ENCODE results near the gene PCDHGB5.
"Not testable (repeated sequence)": the region's sequence is repeated elsewhere in the genome, so short reads cannot be mapped to it uniquely, and the experiment has no call there.

Gene PCDHGB5

GRCh38 chr5:141415275-141415618, 17.5 kb downstream of the PCDHGB5 start:
- H2AFZ ChIP-seq (ENCODE audit: low read length, unreplicated experiment); H3K4me3 ChIP-seq (ENCODE audit: low read depth, low read length); H3K79me2 ChIP-seq (ENCODE audit: control insufficient read depth, insufficient read depth, low read length, unreplicated experiment); H3K4me1 ChIP-seq (ENCODE audit: control insufficient read depth, insufficient read depth, low read length, unreplicated experiment); H3K27ac ChIP-seq (ENCODE audit: low read depth, low read length); H3K36me3 ChIP-seq (ENCODE audit: insufficient read depth, low read length): not testable (repeated sequence)
- H3K27me3 ChIP-seq (ENCODE audit: insufficient read depth, low read length) = peaks cover 37% of the 10 kb centered on the region

GRCh38 chr5:141417494-141418172, 19.9 kb downstream of the PCDHGB5 start, which contains the start of gene PCDHGB7:
PCDHGB7 (plus strand) TSS chr5:141417677; CDS start chr5:141417860, 183 bp downstream.
- not testable (repeated sequence) for H3K36me3 ChIP-seq (ENCODE audit: insufficient read depth, low read length); H3K27ac ChIP-seq (ENCODE audit: low read depth, low read length); H3K79me2 ChIP-seq (ENCODE audit: control insufficient read depth, insufficient read depth, low read length, unreplicated experiment); H3K4me1 ChIP-seq (ENCODE audit: control insufficient read depth, insufficient read depth, low read length, unreplicated experiment)
- peaks cover 54% of the 10 kb centered on the region for H3K27me3 ChIP-seq (ENCODE audit: insufficient read depth, low read length)
- peak within 1 kb of the TSS; percentile 77 for H3K4me3 ChIP-seq (ENCODE audit: low read depth, low read length)
- H2AFZ ChIP-seq (ENCODE audit: low read length, unreplicated experiment) = peak within 1 kb of the TSS; percentile 73

- no peak overlapping the region for H3K27ac ChIP-seq (ENCODE audit: low read depth, low read length)
- H3K79me2 ChIP-seq (ENCODE audit: control insufficient read depth, insufficient read depth, low read length, unreplicated experiment) = no peaks in the 10 kb centered on the region
- H3K4me3 ChIP-seq (ENCODE audit: low read depth, low read length) = no peak overlapping the region
- H3K27me3 ChIP-seq (ENCODE audit: insufficient read depth, low read length) = peaks cover 62% of the 10 kb centered on the region
- no peak overlapping the region for H2AFZ ChIP-seq (ENCODE audit: low read length, unreplicated experiment)
- no peaks in the 10 kb centered on the region for H3K4me1 ChIP-seq (ENCODE audit: control insufficient read depth, insufficient read depth, low read length, unreplicated experiment)
- H3K36me3 ChIP-seq (ENCODE audit: insufficient read depth, low read length) = no peaks in the 10 kb centered on the region
Measured at GRCh38 chr5:141419074-141419880, 21.5 kb downstream of the PCDHGB5 start.

GRCh38 chr5:141420855-141421488, 23.2 kb downstream of the PCDHGB5 start, which contains the start of gene PCDHGA11:
PCDHGA11 (plus strand) TSS chr5:141421051; CDS start chr5:141421228, 177 bp downstream.
- Histone ChIP-seq H3K27me3 (ENCODE audit: insufficient read depth, low read length) (peaks cover 74% of the 10 kb centered on the region), H3K27ac (ENCODE audit: low read depth, low read length) (no peak within 1 kb of the TSS), H3K4me1 (ENCODE audit: control insufficient read depth, insufficient read depth, low read length, unreplicated experiment) (no peaks in the 10 kb centered on the region), H3K79me2 (ENCODE audit: control insufficient read depth, insufficient read depth, low read length, unreplicated experiment) (no peaks in the 10 kb centered on the region), H2AFZ (ENCODE audit: low read length, unreplicated experiment) (peak within 1 kb of the TSS; percentile 92), H3K4me3 (ENCODE audit: low read depth, low read length) (peak within 1 kb of the TSS; percentile 85), H3K36me3 (ENCODE audit: insufficient read depth, low read length) (no peaks in the 10 kb centered on the region)

- Histone ChIP-seq H2AFZ (ENCODE audit: low read length, unreplicated experiment) (peak overlapping the region; percentile 92), H3K27ac (ENCODE audit: low read depth, low read length) (no peak overlapping the region), H3K79me2 (ENCODE audit: control insufficient read depth, insufficient read depth, low read length, unreplicated experiment) (no peaks in the 10 kb centered on the region), H3K27me3 (ENCODE audit: insufficient read depth, low read length) (peaks cover 79% of the 10 kb centered on the region), H3K36me3 (ENCODE audit: insufficient read depth, low read length) (no peaks in the 10 kb centered on the region), H3K4me1 (ENCODE audit: control insufficient read depth, insufficient read depth, low read length, unreplicated experiment) (no peaks in the 10 kb centered on the region), H3K4me3 (ENCODE audit: low read depth, low read length) (peak overlapping the region; percentile 85)
Measured at GRCh38 chr5:141421489-141421855, 23.7 kb downstream of the PCDHGB5 start.

GRCh38 chr5:141422742-141423291, 25.1 kb downstream of the PCDHGB5 start:
- Histone ChIP-seq H3K27me3 (ENCODE audit: insufficient read depth, low read length) (peaks cover 81% of the 10 kb centered on the region), H3K79me2 (ENCODE audit: control insufficient read depth, insufficient read depth, low read length, unreplicated experiment) (no peaks in the 10 kb centered on the region), H3K4me3 (ENCODE audit: low read depth, low read length) (no peak overlapping the region), H2AFZ (ENCODE audit: low read length, unreplicated experiment) (no peak overlapping the region), H3K36me3 (ENCODE audit: insufficient read depth, low read length) (no peaks in the 10 kb centered on the region), H3K27ac (ENCODE audit: low read depth, low read length) (no peak overlapping the region), H3K4me1 (ENCODE audit: control insufficient read depth, insufficient read depth, low read length, unreplicated experiment) (no peaks in the 10 kb centered on the region)

- no peaks in the 10 kb centered on the region for H3K79me2 ChIP-seq (ENCODE audit: control insufficient read depth, insufficient read depth, low read length, unreplicated experiment)
- H3K27ac ChIP-seq (ENCODE audit: low read depth, low read length) = no peak overlapping the region
- H3K27me3 ChIP-seq (ENCODE audit: insufficient read depth, low read length) = peaks cover 48% of the 10 kb centered on the region; the same call in 1 of the 2 replicates
- no peak overlapping the region for H2AFZ ChIP-seq (ENCODE audit: low read length, unreplicated experiment)
- H3K36me3 ChIP-seq (ENCODE audit: insufficient read depth, low read length) = no peaks in the 10 kb centered on the region
- H3K4me1 ChIP-seq (ENCODE audit: control insufficient read depth, insufficient read depth, low read length, unreplicated experiment) = no peaks in the 10 kb centered on the region
- no peak overlapping the region for H3K4me3 ChIP-seq (ENCODE audit: low read depth, low read length)
Measured at GRCh38 chr5:141427783-141428426, 30.2 kb downstream of the PCDHGB5 start.

- H3K4me1 ChIP-seq (ENCODE audit: control insufficient read depth, insufficient read depth, low read length, unreplicated experiment) = no peaks in the 10 kb centered on the region
- H3K36me3 ChIP-seq (ENCODE audit: insufficient read depth, low read length) = no peaks in the 10 kb centered on the region
- H3K79me2 ChIP-seq (ENCODE audit: control insufficient read depth, insufficient read depth, low read length, unreplicated experiment) = no peaks in the 10 kb centered on the region
- H3K27ac ChIP-seq (ENCODE audit: low read depth, low read length) = no peak within 1 kb of the TSS
- H3K27me3 ChIP-seq (ENCODE audit: insufficient read depth, low read length) = peaks cover 22% of the 10 kb centered on the region; the same call in 1 of the 2 replicates
- peak within 1 kb of the TSS; percentile 70 for H3K4me3 ChIP-seq (ENCODE audit: low read depth, low read length)
- H2AFZ ChIP-seq (ENCODE audit: low read length, unreplicated experiment) = peak within 1 kb of the TSS; percentile 13
Measured at GRCh38 chr5:141430332-141431113, 32.8 kb downstream of the PCDHGB5 start, which contains the start of gene PCDHGA12. PCDHGA12 (plus strand) TSS chr5:141430507; CDS start chr5:141430760, 253 bp downstream.

- Histone ChIP-seq H3K36me3 (ENCODE audit: insufficient read depth, low read length) (no peaks in the 10 kb centered on the region), H2AFZ (ENCODE audit: low read length, unreplicated experiment) (peak overlapping the region; percentile 13), H3K27me3 (ENCODE audit: insufficient read depth, low read length) (peaks cover 14% of the 10 kb centered on the region; the same call in 1 of the 2 replicates), H3K4me3 (ENCODE audit: low read depth, low read length) (peak overlapping the region; percentile 70), H3K4me1 (ENCODE audit: control insufficient read depth, insufficient read depth, low read length, unreplicated experiment) (no peaks in the 10 kb centered on the region), H3K79me2 (ENCODE audit: control insufficient read depth, insufficient read depth, low read length, unreplicated experiment) (no peaks in the 10 kb centered on the region), H3K27ac (ENCODE audit: low read depth, low read length) (no peak overlapping the region)
Measured at GRCh38 chr5:141431286-141431685, 33.5 kb downstream of the PCDHGB5 start.

Measured in ACC112 (cell line).